IMR-90 (cell line): ENCODE data around the gene KAZN. TPM values are rescaled to one million over a fixed set of nuclear protein-coding genes. Genes with fewer than 3 reads are reported as not detected.

ENCODE experiments used
- ATAC-seq: fragments of 200-7000 bp; cut with Tn5 transposase; 2 replicates; pipeline ENCODE4 v1.9.1; 2020; ENCODE audit warnings: low read depth, mild to moderate bottlenecking, moderate library complexity
- BruUV-seq: library from RNA; stranded (reverse); fragments of 400-500 nt; replicated peaks from 2 replicates; lab custom pipeline; 2021; lab: Mats Ljungman, UMichigan
- CTCF ChIA-PET: fragments of 300-600 bp; formaldehyde crosslinking; extraction: SDS; loops from one replicate; lab custom pipeline; 2021; ENCODE audit warnings: antibody characterized with exemption; lab: Yijun Ruan, JAX
- POLR2A ChIA-PET: fragments of 300-600 bp; sonication (Branson Sonifier 250); formaldehyde crosslinking; loops from one replicate; lab custom pipeline; 2022; ENCODE audit warnings: antibody characterized with exemption; ENCODE audit not compliant: unreplicated experiment; lab: Charles Lee
- DNase-seq: peaks from one replicate; pipeline ENCODE4 v3.0.0; 2013
- H2AFZ ChIP-seq: replicated peaks from 2 replicates; pipeline ENCODE3; 2013; ENCODE audit warnings: low read length, mild to moderate bottlenecking; ENCODE audit not compliant: poor library complexity
- H2AK5ac ChIP-seq: 2 replicates; pipeline ENCODE4 v1.6.1; 2013; ENCODE audit warnings: low read depth, low read length, inconsistent platforms
- H2AK9ac ChIP-seq: replicated peaks from 2 replicates; pipeline ENCODE3; 2013; ENCODE audit warnings: mild to moderate bottlenecking, low read depth, low read length, moderate library complexity; ENCODE audit not compliant: poor library complexity
- H2BK120ac ChIP-seq: 2 replicates; pipeline ENCODE4 v1.6.1; 2013; ENCODE audit warnings: low read depth, low read length, inconsistent platforms
- H2BK15ac ChIP-seq: 3 replicates; pipeline ENCODE4 v1.6.1; 2013; ENCODE audit warnings: low read depth, low read length, inconsistent platforms
- H2BK20ac ChIP-seq: 2 replicates; pipeline ENCODE4 v1.6.1; 2013; ENCODE audit warnings: low read depth, mild to moderate bottlenecking, inconsistent platforms, low read length, moderate library complexity
- H2BK5ac ChIP-seq: 2 replicates; pipeline ENCODE4 v1.6.1; 2013; ENCODE audit warnings: mild to moderate bottlenecking, low read depth, low read length, inconsistent platforms; ENCODE audit not compliant: poor library complexity, severe bottlenecking
- H3K14ac ChIP-seq: replicated peaks from 2 replicates; pipeline ENCODE4 v1.6.1; 2013; ENCODE audit warnings: low read depth, low read length, inconsistent platforms
- H3K18ac ChIP-seq: 2 replicates; pipeline ENCODE4 v1.6.1; 2013; ENCODE audit warnings: low read depth, low read length, control low read depth
- H3K23ac ChIP-seq: 2 replicates; pipeline ENCODE4 v1.6.1; 2013; ENCODE audit warnings: low read depth, low read length, inconsistent platforms
- H3K27ac ChIP-seq: 2 replicates; pipeline ENCODE4 v1.5.1; 2013; ENCODE audit warnings: mild to moderate bottlenecking, control low read depth, low read length; ENCODE audit not compliant: insufficient read depth
- H3K27me3 ChIP-seq: 2 replicates; pipeline ENCODE4 v1.6.1; 2013; ENCODE audit warnings: low read length; ENCODE audit not compliant: control insufficient read depth, insufficient read depth
- H3K36me3 ChIP-seq: 2 replicates; pipeline ENCODE4 v1.6.1; 2013; ENCODE audit warnings: low read length, mixed read lengths; ENCODE audit not compliant: control insufficient read depth, insufficient read depth
- H3K4ac ChIP-seq: 2 replicates; pipeline ENCODE4 v1.6.1; 2013; ENCODE audit warnings: low read depth, low read length, inconsistent platforms
- H3K4me1 ChIP-seq: 2 replicates; pipeline ENCODE4 v1.6.1; 2013; ENCODE audit warnings: low read length, mixed read lengths; ENCODE audit not compliant: control insufficient read depth, insufficient read depth
- H3K4me2 ChIP-seq: 2 replicates; pipeline ENCODE4 v1.6.1; 2013; ENCODE audit warnings: low read depth, mild to moderate bottlenecking, control low read depth, low read length, moderate library complexity
- H3K4me3 ChIP-seq: 2 replicates; pipeline ENCODE4 v1.5.1; 2013; ENCODE audit warnings: low read depth, mild to moderate bottlenecking, control low read depth, low read length, moderate library complexity; ENCODE audit not compliant: insufficient read depth
- H3K56ac ChIP-seq: 2 replicates; pipeline ENCODE4 v1.6.1; 2013; ENCODE audit warnings: low read length, inconsistent platforms; ENCODE audit not compliant: insufficient read depth; ENCODE audit errors: extremely low read depth
- H3K79me1 ChIP-seq, 2 experiments: 2 replicates each; pipeline ENCODE4 v1.6.1; 2013; ENCODE audit warnings: low read length in 2 of 2, inconsistent platforms in 1 of 2, low read depth in 1 of 2
- H3K9ac ChIP-seq: 2 replicates; pipeline ENCODE4 v1.6.1; 2013; ENCODE audit warnings: low read depth, low read length, control low read depth
- H3K9me1 ChIP-seq: 2 replicates; pipeline ENCODE4 v1.6.1; 2013; ENCODE audit warnings: low read length, inconsistent platforms; ENCODE audit not compliant: insufficient read depth
- H3K9me3 ChIP-seq: 2 replicates; pipeline ENCODE4 v1.6.1; 2013; ENCODE audit warnings: low read length; ENCODE audit not compliant: control insufficient read depth, insufficient read depth
- H4K20me1 ChIP-seq: 2 replicates; pipeline ENCODE4 v1.6.1; 2013; ENCODE audit warnings: low read length, inconsistent platforms; ENCODE audit not compliant: insufficient read depth
- H4K5ac ChIP-seq: 2 replicates; pipeline ENCODE4 v1.6.1; 2013; ENCODE audit warnings: mild to moderate bottlenecking, low read depth, low read length, control low read depth
- H4K8ac ChIP-seq, 2 experiments: 2 replicates each; pipeline ENCODE4 v1.6.1; 2013; ENCODE audit warnings: low read depth in 2 of 2, low read length in 2 of 2, control low read depth in 1 of 2, inconsistent platforms in 1 of 2
- H4K91ac ChIP-seq: 2 replicates; pipeline ENCODE4 v1.6.1; 2013; ENCODE audit warnings: low read depth, low read length, inconsistent platforms; ENCODE audit not compliant: insufficient read depth
- CHD1 ChIP-seq: IDR thresholded peaks from 2 replicates; pipeline ENCODE4 v1.6.1; 2012; ENCODE audit warnings: low read depth, low read length, improper control_type of control experiment
- MAZ ChIP-seq: IDR thresholded peaks from 2 replicates; pipeline ENCODE4 v1.6.1; 2012; ENCODE audit warnings: low read depth, mild to moderate bottlenecking, low read length, improper control_type of control experiment, moderate library complexity, borderline replicate concordance
- POLR2A ChIP-seq: IDR thresholded peaks from 2 replicates; pipeline ENCODE4 v1.6.1; 2012; ENCODE audit warnings: mild to moderate bottlenecking, low read depth, low read length
- SMC3 ChIP-seq: fragments of 150-350 bp; IDR thresholded peaks from 2 replicates; pipeline ENCODE4 v1.6.1; 2016; ENCODE audit warnings: low read depth, mild to moderate bottlenecking, antibody characterized with exemption, low read length, moderate library complexity
- WGBS, 2 experiments: methylation state at CpG; one replicate each; pipeline versions ENCODE4 v1.1.5 to v1.1.7; 2013; ENCODE audit warnings: missing lambda C conversion rate in 2 of 2; ENCODE audit not compliant: insufficient read length in 1 of 2; ENCODE audit errors: extremely low coverage in 2 of 2; 5-methylcytosine and 5-hydroxymethylcytosine counted together
- dilution Hi-C: fragments of 300-500 bp; cut with HindIII; formaldehyde crosslinking; loops from one replicate; pipeline ENCODE4 v1.14.3; 2018; ENCODE audit warnings: low sequenced_read_pairs; ENCODE audit not compliant: unreplicated experiment
- in situ Hi-C: fragments of 300-500 bp; cut with MboI; formaldehyde crosslinking; loops from 3 replicates; pipeline ENCODE4 v1.14.3; 2019; ENCODE audit warnings: low sequenced_read_pairs, inconsistent platforms, mixed read lengths
- intact Hi-C: fragments of 100-400 bp; cut with micrococcal nuclease; formaldehyde crosslinking; loops from 2 replicates; pipeline ENCODE4 v1.10.0; 2022
- polyA plus RNA-seq, 3 experiments: library from polyadenylated mRNA; depleted of rRNA; stranded (reverse); fragments of >200 nt; gene quantifications; 2 replicates each; pipeline ENCODE4 v1.2.3, GENCODE V29; 2012; ENCODE audit warnings: low replicate concordance in 1 of 3
- total RNA-seq: library from RNA; depleted of rRNA; stranded (reverse); fragments of >200 nt; gene quantifications from 2 replicates; pipeline ENCODE4 v1.2.3, GENCODE V29; 2012

KAZN gene
- total and polyA plus RNA-seq, 2 of the 4 experiments (the other 2 are of a cell fraction) = 5.2 to 10.5 TPM

DNA sequence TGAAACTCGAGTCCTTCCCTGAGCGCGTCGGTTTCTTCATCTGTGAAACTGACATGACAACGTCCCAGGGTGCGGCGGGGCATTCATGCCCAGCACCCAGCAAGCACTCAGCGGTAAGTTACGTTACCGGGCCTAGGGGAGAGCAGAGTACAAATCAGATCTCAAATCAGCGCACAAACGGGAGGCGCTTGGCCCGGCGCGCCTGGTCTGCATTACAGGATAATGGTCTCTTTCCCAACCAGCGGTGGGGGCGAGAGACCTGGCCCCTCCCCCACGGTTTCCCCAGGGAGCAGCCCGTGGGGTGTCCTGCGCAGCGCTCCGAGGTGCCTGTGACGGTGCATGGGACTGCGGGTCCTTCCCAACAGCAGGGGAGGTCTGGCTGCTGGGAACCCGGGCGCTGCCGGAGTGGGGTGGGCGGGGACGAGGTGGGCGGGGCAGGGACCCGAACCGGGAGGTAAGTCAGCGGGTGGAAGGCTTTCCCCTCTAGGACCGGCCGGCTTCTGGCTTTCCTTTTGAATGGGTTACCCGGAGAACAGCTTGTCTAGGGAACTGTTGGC lies 556.1 kb downstream of the KAZN start:
- peaks cover 31% of the 10 kb centered on the region for H3K4me1 ChIP-seq
- dilution Hi-C loops (no loop called here), intact Hi-C loops (no loop called here), in situ Hi-C loops (loop anchor here (5.0 to 10.0 kb wide), 2 partner anchors 118 to 270 kb away; no protein-coding TSS in a partner anchor)
- peaks cover 3% of the 10 kb centered on the region; the same call in 1 of the 2 replicates for H3K9me3 ChIP-seq
- H3K4me3 ChIP-seq = peak overlapping the region; percentile 80
- H2BK120ac ChIP-seq = peak overlapping the region; percentile 48
- WGBS, 2 experiments = 11% methylated on average over 20 of the region's 37 CpGs; no CpG with 5 or more reads in 1 of the 2 experiments
- TF ChIP-seq CHD1 (no peak), POLR2A (peak; percentile 5; the same call in 1 of the 2 replicates), SMC3 (no peak), MAZ (peak; percentile 23; the same call in 1 of the 2 replicates)
- H3K23ac ChIP-seq = peak overlapping the region; percentile 66
- peak overlapping the region; percentile 92 for H3K14ac ChIP-seq
- POLR2A ChIA-PET = no interaction called here
- H3K79me1 ChIP-seq = peaks cover 36 to 49% of the 10 kb centered on the region in 2 experiments
- peak overlapping the region; percentile 71 for H3K18ac ChIP-seq
- peak overlapping the region; percentile 87 for H3K4ac ChIP-seq
- 0 out of 3 replicates have a peak overlapping the region, but pooled peaks have one; percentile 45 for H2BK15ac ChIP-seq
- H4K5ac ChIP-seq = peak overlapping the region; percentile 43
- H3K36me3 ChIP-seq = peaks cover 3% of the 10 kb centered on the region
- H4K91ac ChIP-seq = peak overlapping the region; percentile 66
- peak overlapping the region; percentile 92 for H2AK9ac ChIP-seq
- peak overlapping the region; percentile 57 for H2AK5ac ChIP-seq
- H3K4me2 ChIP-seq = peak overlapping the region; percentile 91
- no peak overlapping the region for H3K56ac ChIP-seq
- H4K20me1 ChIP-seq = peaks cover 9% of the 10 kb centered on the region
- H2BK5ac ChIP-seq = peak overlapping the region; percentile 11
- H3K27me3 ChIP-seq = 0 out of 2 replicates have a peak, but pooled peaks cover 3% of the 10 kb centered on the region
- H3K27ac ChIP-seq = peak overlapping the region; percentile 56
- CTCF ChIA-PET = interaction anchor here (1.2 to 2.4 kb wide), 2 partner anchors 24 to 117 kb away, joined by 3 to 14 read pairs; no protein-coding TSS in a partner anchor
- H2AFZ ChIP-seq = peak overlapping the region; percentile 84
- DNase-seq = no peak
- peak overlapping the region; percentile 76 for H3K9ac ChIP-seq
- peaks cover 26% of the 10 kb centered on the region for H3K9me1 ChIP-seq
- BruUV-seq = no TSS peak
- ATAC-seq = peak; percentile 3
- H2BK20ac ChIP-seq = peak overlapping the region; percentile 14
- peak overlapping the region in 1 of 2 experiments; percentile 41; a peak in 1 of 4 replicates for H4K8ac ChIP-seq
